NOMO-1 treated with dmso at 0.1 percent for 144 hours (cell line): ENCODE measurements around the gene PTTG2.
"Not testable (repeated sequence)": the region's sequence is repeated elsewhere in the genome, so short reads cannot be mapped to it uniquely, and the experiment has no call there.

Experiments
- DNase-seq: peaks from one replicate; lab custom pipeline; 2025; ENCODE audit not compliant: unreplicated experiment; lab: John Stamatoyannopoulos, UW

The PTTG2 gene

GRCh38 chr4:37960098-37960497, at the start of gene PTTG2:
PTTG2 (plus strand) TSS chr4:37960398; CDS start chr4:37960435, 37 bp downstream.
- no peak for DNase-seq

GRCh38 chr4:37914539-37914938, 45.7 kb upstream of the PTTG2 start:
- DNase-seq: no peak

GRCh38 chr4:37917388-37917787, 42.8 kb upstream of the PTTG2 start:
- DNase-seq: no peak

DNA sequence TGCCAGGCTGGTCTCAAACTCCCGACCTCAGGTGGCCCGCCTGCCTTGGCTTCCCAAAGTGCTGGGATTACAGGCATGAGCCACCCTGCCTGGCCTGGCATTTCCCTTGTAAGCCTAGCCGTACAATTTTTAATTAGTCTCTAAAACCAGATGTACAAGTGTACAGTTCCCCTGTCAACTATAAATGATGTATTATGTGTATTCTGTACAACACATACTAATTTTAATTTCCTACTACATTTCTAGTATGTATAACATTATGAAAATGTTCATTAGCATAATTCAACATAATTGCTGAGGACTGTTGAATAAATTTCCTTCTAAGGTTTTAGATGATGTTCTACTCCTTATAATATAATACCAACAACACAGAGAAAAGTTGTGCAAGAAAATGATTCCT, 41.5 kb upstream of the PTTG2 start:
- no peak for DNase-seq

DNA sequence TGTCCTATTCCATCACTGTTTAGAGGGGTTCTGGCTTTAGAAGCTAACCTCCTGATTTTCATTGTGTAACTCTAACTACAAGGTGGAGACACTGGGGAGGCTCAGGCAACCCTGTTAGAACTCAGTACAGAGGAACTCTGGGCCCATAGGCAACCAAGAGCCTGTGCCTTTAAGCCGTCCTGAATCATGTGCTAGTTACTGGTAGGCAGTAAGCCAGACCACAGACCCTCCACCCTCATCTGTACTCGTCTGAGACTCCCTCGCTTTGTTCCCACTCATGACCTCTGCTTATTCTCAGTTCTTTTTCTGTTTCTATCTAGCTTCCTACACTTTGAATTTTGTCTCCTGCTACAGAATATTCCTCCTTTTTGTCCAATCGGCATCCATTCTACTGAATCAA, 37.9 kb upstream of the PTTG2 start:
- no peak for DNase-seq

- not testable (repeated sequence) for DNase-seq
Observed at GRCh38 chr4:37923089-37923488, 37.1 kb upstream of the PTTG2 start.

- DNase-seq: no peak
Observed at GRCh38 chr4:37924946-37925345, 35.3 kb upstream of the PTTG2 start.

GRCh38 chr4:37927434-37927833, 32.8 kb upstream of the PTTG2 start:
- DNase-seq: no peak

- DNase-seq: no peak
Observed at GRCh38 chr4:37928426-37929416, 31.5 kb upstream of the PTTG2 start.

- no peak for DNase-seq
Observed at GRCh38 chr4:37934096-37934495, 26.1 kb upstream of the PTTG2 start.

DNA sequence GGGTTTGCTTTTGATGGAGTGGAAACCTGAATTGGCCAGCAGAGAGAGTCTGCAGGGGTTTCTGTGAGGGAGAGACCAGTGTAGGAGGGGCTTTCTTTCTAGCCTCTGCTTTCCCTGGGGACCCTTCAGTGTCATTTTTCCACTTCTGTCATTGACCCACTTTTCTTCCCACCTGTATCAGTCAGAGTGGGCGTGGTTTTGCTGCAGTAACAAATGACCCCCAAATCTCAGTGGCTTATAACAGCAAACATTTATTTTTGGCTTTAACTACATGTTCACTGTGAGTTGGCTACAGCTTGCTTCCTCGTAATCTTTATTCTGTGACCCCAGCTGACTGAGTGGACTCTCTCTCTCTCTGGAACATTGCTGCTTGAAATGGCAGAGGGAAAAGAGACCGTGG, 25.6 kb upstream of the PTTG2 start:
- DNase-seq: no peak

- no peak for DNase-seq
Observed at GRCh38 chr4:37935026-37935425, 25.2 kb upstream of the PTTG2 start.

- DNase-seq: no peak
Observed at GRCh38 chr4:37936889-37937498, 23.2 kb upstream of the PTTG2 start.

GRCh38 chr4:37938208-37938607, 22.0 kb upstream of the PTTG2 start:
- DNase-seq: no peak

- peak; percentile 19 for DNase-seq
Observed at GRCh38 chr4:37946503-37947179, 13.6 kb upstream of the PTTG2 start.

- no peak for DNase-seq
Observed at GRCh38 chr4:37948542-37948941, 11.7 kb upstream of the PTTG2 start.

DNA sequence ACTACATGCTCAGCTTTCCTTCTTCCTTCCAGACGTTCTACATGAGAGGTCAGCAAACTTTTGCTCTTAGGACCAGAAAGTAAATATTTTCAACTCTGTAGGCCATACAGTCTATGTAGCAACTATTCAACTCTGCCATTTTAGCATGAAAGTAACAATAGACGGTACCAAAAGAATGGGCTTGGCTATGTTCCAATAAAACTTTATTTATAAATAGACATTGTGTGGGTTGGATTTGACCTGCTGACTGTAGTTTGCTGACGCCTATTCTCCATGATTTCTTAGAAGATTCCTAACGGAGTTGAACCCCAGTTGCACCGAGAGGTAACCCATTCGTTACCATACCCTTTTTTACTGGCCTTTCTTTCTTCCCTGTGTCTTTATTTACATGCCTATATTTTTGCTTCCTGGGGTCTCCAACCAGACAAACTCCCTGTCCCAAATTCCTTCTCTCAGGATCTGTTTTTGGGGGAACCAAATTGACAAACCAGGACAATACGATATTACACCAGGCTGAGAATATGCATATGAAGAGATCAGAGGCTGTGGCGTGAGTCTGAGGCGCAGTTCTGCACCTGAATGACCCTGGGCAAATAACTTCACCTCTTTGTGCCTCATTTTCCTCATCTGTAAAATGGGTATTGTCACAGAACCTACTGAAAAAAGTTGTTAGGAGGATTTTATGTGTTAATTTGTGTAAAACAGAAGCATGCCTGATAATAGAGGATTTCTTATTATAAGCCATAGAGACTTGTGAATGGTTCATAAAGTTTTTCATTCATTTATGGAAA, 10.4 kb upstream of the PTTG2 start:
- no peak for DNase-seq

- DNase-seq: peak; percentile 41
Observed at GRCh38 chr4:37951461-37952352, 8.5 kb upstream of the PTTG2 start.

DNA sequence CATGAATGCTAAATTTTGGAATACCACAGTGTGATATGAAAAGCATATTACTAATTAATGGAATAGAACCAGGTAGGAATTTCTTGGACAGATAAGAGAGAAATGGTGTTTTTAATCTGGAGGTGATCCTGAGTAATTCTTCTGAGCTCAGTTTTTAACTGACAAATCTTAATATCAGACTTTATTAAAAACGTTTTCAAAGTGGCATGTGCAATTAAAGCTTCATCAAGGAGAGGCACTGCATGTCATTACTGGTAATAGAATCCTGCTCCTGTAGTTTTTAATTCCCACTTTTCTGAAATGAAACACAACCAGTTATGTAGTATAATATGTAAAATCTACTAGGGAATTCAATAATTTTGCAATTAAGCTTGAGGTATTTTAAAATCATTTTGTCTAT, 7.0 kb upstream of the PTTG2 start:
- DNase-seq: no peak
